Measurements from ENCODE around the gene SLC24A1.

The SLC24A1 gene

DNA sequence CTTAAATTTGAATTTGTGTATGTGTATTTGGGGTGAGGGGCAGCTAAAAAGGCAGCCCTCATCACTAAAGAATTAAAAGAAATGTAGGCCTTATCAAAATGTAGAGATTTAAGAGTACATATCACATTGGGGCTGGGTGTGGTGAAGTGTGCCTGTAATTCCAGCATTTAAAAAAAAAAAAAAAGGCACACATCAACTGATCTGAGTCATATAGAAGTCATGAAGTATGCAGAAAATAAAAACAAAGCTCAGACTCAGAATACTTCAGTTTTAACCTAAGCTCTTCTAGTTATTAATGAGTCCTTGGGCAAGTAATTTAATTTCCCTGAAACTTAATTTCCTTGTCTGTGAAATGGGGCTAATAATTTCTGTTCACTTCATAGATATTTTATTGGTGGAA, 31.6 kb downstream of the SLC24A1 start:
- no peak for DNase-seq (ENCODE audit: low spot score)

DNA sequence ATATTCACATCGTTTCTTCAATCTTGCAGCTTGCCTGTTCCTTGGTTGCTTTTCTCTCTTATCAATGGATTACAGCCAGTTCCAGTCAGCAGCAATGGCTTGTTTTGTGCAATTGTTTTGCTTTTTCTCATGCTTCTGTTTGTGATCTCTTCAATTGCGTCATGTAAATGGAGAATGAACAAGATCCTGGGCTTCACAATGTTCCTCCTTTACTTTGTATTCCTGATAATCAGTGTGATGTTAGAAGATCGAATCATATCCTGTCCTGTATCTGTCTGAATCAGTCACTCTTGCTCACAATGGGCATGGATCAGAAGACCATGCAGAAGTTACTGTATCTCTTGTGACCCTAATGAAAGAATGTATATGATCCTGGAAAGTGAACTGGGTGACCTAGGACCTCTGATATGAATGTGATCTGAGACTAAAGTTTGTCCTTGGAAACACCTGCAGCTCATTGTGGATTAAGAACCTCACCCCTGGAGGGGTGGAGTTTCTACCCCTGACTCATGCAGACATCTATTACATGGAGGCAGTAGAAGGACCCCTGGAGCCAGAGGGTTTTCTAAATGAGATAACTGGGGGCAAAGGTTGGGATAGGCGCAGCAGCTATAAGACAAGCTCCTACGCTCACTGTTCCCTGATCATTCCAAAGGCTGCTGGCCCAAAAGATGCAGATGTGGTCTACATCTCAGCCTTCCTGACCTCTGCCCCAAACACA, 32.2 kb downstream of the SLC24A1 start:
- no peak for DNase-seq (ENCODE audit: low spot score)

DNA sequence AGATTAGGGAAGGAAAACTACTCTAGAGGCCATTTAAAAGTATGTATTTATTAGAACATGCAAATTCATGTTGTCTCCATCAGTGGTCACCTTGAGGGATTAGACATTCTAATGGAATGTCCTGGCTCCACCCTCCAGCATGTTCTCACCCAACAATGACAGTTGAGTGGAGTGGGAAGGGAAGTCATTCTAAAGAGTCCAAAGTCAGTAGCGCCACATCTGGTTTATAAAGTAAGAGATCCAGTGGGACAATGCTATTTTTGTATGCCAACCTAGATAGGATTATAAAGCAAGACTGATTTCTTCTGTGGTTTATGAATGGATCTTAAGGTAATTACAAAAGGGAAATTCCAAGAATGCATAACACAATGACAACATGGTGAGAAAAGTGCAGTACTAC, 33.3 kb downstream of the SLC24A1 start:
- DNase-seq (ENCODE audit: low spot score): no peak

DNA sequence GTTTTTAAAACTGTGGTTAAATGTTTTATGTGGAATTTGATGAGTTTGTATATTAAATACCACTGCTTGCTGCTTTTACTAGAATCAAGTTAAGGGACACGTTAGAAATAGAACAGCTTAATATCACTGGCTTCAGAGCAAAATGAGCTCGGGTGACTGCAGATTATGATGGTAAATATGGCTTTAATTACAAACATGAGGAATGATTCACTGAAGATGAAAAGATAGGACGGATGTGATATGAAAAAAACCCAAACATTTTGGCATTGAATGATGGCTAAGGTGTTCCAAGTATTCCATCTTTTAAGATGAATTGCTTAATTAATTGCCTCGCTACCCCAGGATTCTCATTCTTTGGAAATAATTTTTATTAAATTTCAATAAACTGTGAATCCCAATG, 33.7 kb downstream of the SLC24A1 start:
- no peak for DNase-seq (ENCODE audit: low spot score)

DNA sequence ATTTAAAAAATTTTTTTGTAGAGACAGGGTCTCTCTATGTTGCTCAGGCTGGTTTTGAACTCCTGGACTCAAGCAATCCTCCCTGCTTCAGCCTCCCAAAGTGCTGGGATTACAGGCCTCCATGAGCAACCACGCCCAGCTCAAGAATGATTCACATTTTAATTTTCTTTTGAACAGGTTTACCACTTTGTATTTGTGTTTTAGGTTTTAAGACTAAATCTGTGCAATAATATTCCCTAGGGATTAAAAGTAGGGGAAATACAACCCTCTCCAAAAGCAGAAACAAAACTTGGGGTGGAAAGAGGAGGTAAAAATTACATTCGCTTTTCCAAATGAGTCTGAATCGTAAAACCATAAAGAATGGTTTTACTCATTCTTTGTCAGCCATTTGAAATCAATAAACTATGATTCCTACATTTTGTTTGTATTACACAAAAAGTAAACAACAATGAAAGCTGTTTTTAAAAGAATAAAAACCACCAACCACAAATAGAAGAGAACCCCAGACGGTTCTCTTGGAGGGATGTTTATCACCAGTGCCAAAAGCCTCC, 37.8 kb downstream of the SLC24A1 start:
- DNase-seq (ENCODE audit: low spot score): no peak

DNA sequence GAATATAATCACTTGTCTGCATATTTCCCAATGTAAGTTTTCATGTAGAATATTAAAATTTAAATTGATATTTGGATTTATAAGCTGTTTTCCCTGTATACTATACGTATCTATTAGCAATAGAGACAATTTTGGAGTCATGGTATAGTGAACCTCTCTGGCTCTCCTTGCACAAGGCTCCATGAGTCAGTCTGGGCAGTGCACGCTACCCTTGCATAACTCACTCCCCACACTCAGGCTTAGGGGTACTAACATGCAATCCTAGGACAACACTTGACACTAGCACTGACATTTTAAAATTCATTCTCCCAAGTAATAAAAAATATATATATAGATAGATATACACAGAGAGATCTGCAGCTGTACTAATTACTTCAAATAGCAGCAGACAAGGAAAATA, 39.2 kb downstream of the SLC24A1 start:
- no peak for DNase-seq (ENCODE audit: low spot score)

DNA sequence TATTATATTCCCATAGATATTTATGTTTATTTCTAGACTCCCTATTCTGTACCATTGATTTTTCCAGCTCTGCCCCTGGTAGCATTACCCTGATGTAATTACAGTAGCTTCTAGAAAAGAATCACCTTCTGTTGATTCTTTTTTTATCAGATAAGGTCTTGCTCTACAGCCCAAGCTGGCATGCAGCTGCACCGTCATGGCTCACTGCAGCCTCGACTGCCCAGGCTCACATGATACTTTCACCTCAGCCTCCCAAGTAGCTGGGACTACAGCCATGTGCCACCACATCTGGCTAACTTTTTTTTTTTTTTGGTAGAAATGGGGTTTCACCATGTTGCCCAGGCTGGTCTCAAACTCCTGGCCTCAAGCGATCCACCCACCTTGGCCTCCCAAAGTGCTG, 41.8 kb downstream of the SLC24A1 start:
- DNase-seq (ENCODE audit: low spot score): no peak

DNA sequence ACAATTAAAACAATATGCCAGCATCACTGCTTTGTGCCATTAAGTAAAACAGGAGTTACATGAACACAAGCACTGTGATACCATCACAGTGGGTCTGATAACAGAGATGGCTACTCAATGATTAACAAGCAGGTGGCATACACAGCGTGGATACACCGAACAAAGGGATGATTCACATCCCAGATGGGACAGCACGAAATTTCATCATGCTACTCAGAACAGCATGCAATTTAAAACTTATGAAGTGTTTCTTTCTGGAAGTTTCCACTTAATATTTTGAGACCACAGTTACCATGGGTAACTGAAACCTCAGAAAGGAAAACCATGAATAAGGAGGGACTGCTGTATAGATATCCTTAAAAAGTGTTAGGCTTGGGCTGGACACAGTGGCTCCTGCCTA, 44.5 kb downstream of the SLC24A1 start:
- DNase-seq (ENCODE audit: low spot score): no peak

DNA sequence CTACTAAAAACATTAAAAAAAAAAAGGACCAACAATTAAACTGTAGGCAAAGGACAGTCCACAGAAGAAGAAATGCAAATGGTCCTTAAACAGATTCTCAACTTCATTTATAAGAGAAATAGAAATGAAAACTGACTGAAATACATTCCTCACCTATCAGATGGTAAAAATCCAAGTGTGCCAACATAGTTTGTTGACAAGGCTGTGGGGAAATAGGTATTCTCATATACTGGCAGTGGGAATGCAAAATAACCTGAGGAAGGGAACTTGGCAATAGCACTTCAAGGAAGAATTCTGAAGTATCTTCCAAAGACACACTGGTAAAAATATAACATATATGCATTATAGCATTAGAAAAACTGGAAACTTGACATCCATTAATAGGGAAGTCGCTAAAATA, 53.8 kb downstream of the SLC24A1 start:
- DNase-seq (ENCODE audit: low spot score): no peak

DNA sequence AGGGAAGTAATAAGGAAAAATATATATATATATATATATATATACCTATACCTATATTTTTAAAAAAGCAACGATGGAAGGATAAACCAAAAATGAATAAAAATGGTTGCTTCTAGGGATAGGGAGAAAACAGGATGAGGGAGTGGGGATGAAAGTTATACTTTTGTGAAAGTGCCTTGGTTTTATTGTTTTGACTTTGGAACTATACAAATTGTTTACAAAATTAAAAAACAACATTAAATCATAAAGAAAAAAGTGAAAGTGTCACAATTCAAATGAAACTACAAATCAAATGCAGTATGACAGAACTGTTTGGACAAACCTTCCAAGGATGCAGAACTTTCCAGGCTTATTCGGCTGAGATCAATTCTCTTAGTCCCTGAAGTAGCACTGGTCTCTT, 54.4 kb downstream of the SLC24A1 start:
- DNase-seq (ENCODE audit: low spot score): no peak

DNA sequence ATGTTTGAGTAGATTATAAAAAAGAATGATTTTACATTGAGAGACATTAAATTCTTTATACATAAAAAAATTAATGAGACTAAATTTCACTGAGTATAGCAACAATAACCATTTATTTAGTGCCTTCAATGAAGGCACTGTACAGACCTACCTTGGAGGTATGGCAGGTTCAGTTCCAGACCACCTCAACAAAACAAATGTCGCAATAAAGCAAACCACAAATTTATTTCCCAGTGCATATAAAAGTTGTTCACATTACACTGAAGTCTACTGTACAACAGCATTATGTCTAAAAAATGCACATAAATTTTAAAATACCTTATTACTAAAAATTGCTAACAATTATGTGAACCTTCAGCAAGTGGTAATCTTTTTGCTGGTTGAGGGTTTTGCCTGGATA, 58.8 kb downstream of the SLC24A1 start:
- DNase-seq (ENCODE audit: low spot score): no peak

DNA sequence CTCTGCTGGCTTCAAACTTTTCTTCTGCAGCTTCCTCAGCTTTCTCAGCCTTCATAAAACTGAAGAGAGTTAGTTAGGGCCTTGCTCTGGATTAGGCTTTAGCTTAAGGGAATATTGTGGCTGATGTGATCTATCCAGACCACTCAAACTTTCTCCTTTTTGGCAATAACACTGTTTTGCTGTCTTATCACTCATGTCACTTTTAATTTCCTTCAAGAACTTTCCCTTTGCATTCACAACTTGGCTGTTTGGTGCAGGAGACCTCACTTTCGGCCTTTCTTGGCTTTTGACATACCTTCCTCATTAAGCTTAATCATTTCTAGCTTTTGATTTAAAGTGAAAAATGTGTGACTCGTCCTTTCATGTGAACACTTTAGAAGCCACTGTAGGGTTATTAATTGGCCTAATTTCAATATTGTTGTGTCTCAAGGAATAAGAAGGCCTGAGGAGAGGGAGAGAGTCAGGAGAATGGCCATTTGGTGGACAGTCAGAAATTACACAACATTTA, 60.7 kb downstream of the SLC24A1 start:
- peak; percentile 15 for DNase-seq (ENCODE audit: low spot score)

DNA sequence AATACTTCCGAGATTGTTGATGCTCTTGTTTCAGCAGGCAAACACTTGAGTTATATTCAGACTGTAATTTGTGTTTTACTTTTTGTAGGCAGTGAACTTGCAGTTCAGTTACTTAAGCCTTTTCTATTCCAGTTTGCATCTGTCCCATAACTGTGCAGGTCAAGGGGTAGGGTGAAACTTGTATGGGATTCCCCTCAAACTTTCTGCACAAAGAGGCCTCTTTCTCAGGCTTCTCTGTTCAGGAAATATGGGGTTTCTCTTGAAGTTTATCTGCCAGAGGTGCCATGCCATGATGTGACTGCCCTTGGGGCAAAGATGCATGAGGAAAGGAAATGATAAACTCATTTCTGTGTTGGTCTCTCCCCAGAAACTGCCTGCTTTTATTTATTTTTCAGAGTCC, 66.7 kb downstream of the SLC24A1 start:
- no peak for DNase-seq (ENCODE audit: low spot score)

DNA sequence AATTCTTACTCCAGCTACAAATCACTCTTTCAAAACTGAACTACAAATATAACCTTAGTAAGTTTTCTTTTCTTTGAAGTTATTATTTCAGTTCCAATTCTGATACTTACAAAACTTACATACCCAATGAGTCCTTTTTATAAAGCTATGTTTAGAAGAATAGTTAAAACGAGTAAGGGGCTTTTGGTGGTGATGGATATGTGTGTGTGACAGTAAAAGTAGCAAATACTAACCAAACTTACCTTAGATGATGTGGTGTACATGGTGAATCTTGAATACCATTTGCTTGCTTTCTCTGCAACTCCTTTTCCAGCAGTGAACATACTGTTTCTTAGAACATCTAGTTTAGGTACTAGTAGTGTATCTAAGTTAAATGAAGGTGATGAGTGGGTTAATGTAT, 68.4 kb downstream of the SLC24A1 start:
- no peak for DNase-seq (ENCODE audit: low spot score)

DNA sequence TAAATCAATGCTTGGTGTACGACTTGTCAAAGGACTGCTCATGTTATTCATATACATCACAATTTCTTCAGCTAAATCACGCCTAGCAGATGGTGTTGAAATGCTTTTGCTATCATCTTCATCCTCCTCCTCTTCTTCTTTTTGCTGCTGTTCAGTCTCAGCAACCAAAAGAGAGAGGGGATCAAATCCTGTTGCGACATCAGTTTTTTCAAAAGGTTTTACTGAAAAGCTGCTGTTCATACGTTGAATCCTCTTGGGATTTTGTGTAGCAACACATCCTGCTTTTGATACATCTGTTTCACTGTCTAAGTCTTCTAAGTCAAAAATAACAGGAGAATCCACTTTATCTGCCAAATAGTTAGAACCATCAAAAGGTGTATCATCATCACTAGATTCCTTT, 69.0 kb downstream of the SLC24A1 start:
- DNase-seq (ENCODE audit: low spot score): no peak

DNA sequence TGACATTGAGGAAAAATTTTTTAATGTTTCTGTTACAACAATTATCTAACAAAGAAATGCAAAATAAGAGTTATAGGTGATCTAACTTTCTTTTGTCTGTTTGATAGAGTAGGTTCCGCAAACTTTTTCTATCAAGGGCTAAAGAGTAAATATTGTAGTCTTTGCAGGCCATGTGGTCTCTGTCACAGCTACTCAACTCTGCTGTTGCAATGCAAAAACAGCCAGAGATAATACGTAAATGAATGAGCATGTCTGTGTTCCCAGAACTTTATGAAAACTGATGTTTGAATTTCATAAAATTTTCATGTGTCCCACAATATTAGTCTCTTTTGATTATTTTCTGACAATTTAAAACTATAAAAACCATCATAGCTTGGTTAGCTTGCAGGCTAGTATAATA, 73.3 kb downstream of the SLC24A1 start:
- no peak for DNase-seq (ENCODE audit: low spot score)
